Kidney (tissue), 14 donors: Measurements from ENCODE around the gene LRP1. TPM values are rescaled to one million over a fixed set of nuclear protein-coding genes. Genes with fewer than 3 reads are reported as not detected.

Experiments used
- DNase-seq, 5 donors: peaks; one replicate each; pipeline ENCODE4 v3.0.0-alpha.2; 2013 to 2020
- FAIRE-seq: peaks from 2 replicates; lab custom pipeline; 2012; peaks lifted over from hg19 to GRCh38; lab: Jason Lieb, UNC
- H3K27ac ChIP-seq, 2 donors: one replicate each; pipeline ENCODE4 v1.7.0; 2013; ENCODE audit warnings: low read depth in 2 of 2, low read length in 2 of 2, inconsistent platforms in 1 of 2
- H3K27me3 ChIP-seq: one replicate; pipeline ENCODE4 v1.7.1; 2013; ENCODE audit warnings: low read length, inconsistent platforms; ENCODE audit not compliant: control insufficient read depth, insufficient read depth
- H3K36me3 ChIP-seq, 3 donors: one replicate each; pipeline versions ENCODE4 v1.7.0 to v1.7.1; 2013; ENCODE audit warnings: low read length in 3 of 3, control low read depth in 1 of 3, inconsistent platforms in 1 of 3; ENCODE audit not compliant: insufficient read depth in 3 of 3, control insufficient read depth in 2 of 3
- H3K4me1 ChIP-seq, 3 donors: one replicate each; pipeline versions ENCODE4 v1.7.0 to v1.7.1; 2013; ENCODE audit warnings: low read length in 3 of 3, inconsistent platforms in 1 of 3, low read depth in 1 of 3; ENCODE audit not compliant: control insufficient read depth in 2 of 3, insufficient read depth in 2 of 3
- H3K4me3 ChIP-seq, 3 donors: one replicate each; pipeline versions ENCODE4 v1.7.0 to v1.8.1; 2013; ENCODE audit warnings: low read length in 3 of 3, control low read depth in 1 of 3, inconsistent platforms in 1 of 3
- H3K9ac ChIP-seq, 3 donors: one replicate each; pipeline versions ENCODE4 v1.7.0 to v1.7.1; 2013; ENCODE audit warnings: low read length in 3 of 3, control low read depth in 1 of 3, inconsistent platforms in 1 of 3
- H3K9me3 ChIP-seq, 3 donors: one replicate each; pipeline versions ENCODE4 v1.7.0 to v1.7.1; 2013; ENCODE audit warnings: low read length in 3 of 3, control low read depth in 1 of 3, inconsistent platforms in 1 of 3; ENCODE audit not compliant: control insufficient read depth in 2 of 3, insufficient read depth in 1 of 3
- intact Hi-C: fragments of 100-400 bp; cut with DNase I; formaldehyde crosslinking; loops from one replicate; pipeline ENCODE4 v1.11.1; 2022
- polyA plus RNA-seq: library from polyadenylated mRNA; stranded (reverse); fragments of 350-450 nt; fragmentation: Illumina TruSeq; extraction: RNeasy Lipid Tissue Mini Kit (QIAGEN cat#74804); gene quantifications from one replicate; pipeline ENCODE4 v1.2.3, GENCODE V29; 2014; ENCODE audit warnings: low read depth, low replicate concordance; ENCODE audit not compliant: insufficient read depth
- total RNA-seq: library from RNA; stranded (reverse); fragmentation: NEBNext Ultra II Directional; extraction: Animal tissue kit (Norgen Biotek cat#: 25700); gene quantifications from one replicate; pipeline ENCODE4 v1.2.1, GENCODE V29; 2021
- TF ChIP-seq, protein P1 (sequence below): IDR thresholded peaks from 3 replicates; pipeline ENCODE4 v1.5.1; 2012; ENCODE audit warnings: mild to moderate bottlenecking, moderate library complexity, borderline replicate concordance; ENCODE audit not compliant: insufficient read depth; ENCODE audit errors: extremely low read depth
- donor health status: control.
- donor health status: control.
- donor health status: control.
- donor health status: control.
- donor health status: control.
- donor health status: DM: yes; HTN: yes; CAD: no.
- donor health status: Normal renal cell carcinoma (clear cell type).

The LRP1 gene
- total and polyA plus RNA-seq, 2 donors from 2014 or later = 18.7 to 121 TPM

DNA sequence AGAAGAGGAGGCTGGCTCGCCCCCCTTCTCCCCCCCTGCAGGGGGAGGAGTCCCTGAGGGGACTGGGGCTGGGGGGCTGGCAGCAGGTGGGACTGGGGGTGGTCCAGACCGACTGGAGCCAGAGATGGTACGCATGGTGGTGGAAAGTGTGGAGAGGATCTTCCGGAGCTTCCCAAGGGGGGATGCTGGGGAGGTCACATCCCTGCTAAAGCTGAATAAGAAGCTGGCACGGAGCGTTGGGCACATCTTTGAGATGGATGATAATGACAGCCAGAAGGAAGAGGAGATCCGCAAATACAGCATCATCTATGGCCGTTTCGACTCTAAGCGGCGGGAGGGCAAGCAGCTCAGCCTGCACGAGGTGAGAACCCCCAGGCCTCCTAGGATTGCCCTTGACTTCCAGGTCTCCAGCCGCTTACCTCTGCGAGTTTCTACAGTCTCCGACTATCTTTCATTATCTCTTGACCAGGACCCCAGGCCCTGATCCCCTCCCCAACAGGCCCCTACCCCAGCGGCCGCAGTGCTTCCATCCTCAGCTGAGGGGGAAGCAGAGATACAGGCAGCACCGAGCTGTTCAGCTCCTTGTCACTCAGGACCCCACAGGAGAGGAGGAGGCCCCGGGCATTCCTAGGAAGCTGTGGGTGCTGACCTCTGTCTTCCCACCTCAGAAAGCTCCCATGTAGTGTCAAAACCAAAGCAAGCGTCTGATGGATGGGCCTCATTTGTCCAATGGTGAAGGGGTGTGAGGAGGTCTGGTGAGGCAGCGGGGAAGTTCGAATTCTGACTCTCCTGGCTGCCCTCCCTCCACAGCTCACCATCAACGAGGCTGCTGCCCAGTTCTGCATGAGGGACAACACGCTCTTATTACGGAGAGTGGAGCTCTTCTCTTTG, 36.4 kb upstream of the LRP1 start:
- TF ChIP-seq, protein P1, sequence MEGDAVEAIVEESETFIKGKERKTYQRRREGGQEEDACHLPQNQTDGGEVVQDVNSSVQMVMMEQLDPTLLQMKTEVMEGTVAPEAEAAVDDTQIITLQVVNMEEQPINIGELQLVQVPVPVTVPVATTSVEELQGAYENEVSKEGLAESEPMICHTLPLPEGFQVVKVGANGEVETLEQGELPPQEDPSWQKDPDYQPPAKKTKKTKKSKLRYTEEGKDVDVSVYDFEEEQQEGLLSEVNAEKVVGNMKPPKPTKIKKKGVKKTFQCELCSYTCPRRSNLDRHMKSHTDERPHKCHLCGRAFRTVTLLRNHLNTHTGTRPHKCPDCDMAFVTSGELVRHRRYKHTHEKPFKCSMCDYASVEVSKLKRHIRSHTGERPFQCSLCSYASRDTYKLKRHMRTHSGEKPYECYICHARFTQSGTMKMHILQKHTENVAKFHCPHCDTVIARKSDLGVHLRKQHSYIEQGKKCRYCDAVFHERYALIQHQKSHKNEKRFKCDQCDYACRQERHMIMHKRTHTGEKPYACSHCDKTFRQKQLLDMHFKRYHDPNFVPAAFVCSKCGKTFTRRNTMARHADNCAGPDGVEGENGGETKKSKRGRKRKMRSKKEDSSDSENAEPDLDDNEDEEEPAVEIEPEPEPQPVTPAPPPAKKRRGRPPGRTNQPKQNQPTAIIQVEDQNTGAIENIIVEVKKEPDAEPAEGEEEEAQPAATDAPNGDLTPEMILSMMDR = no peak
- H3K27me3 ChIP-seq = no peaks in the 10 kb centered on the region
- no peaks in the 10 kb centered on the region for H3K9me3 ChIP-seq
- H3K27ac ChIP-seq = no peak overlapping the region
- no peak overlapping the region for H3K9ac ChIP-seq
- H3K36me3 ChIP-seq = peaks cover 5 to 40% (median 9%) of the 10 kb centered on the region in 3 donors
- no peak overlapping the region for H3K4me3 ChIP-seq
- FAIRE-seq = no peak
- H3K4me1 ChIP-seq = peaks cover 0 to 20% (median 4%) of the 10 kb centered on the region in 3 donors
- peak in 1 of 5 donors; percentile 44 for DNase-seq
- intact Hi-C loops = no loop called here

DNA sequence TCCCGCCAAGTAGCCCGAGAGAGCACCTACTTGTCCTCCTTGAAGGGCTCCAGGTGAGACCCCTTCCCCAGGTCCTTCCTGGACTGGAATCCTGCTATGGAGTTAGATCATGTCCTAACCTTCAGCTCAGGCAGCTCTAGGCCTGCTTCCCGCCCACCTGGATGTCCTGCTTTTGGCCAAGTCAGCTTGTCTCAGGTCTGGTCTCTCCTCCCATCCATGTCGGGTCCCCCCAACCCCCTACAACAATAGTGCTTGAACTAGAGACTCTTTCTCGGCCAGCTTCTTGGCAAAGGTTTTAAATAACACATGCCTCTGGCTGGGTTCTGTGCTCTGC, 35.8 kb upstream of the LRP1 start:
- Histone ChIP-seq H3K4me3 (no peak overlapping the region), H3K9ac (no peak overlapping the region)
- DNase-seq = peak in 1 of 5 donors; percentile 31

DNA sequence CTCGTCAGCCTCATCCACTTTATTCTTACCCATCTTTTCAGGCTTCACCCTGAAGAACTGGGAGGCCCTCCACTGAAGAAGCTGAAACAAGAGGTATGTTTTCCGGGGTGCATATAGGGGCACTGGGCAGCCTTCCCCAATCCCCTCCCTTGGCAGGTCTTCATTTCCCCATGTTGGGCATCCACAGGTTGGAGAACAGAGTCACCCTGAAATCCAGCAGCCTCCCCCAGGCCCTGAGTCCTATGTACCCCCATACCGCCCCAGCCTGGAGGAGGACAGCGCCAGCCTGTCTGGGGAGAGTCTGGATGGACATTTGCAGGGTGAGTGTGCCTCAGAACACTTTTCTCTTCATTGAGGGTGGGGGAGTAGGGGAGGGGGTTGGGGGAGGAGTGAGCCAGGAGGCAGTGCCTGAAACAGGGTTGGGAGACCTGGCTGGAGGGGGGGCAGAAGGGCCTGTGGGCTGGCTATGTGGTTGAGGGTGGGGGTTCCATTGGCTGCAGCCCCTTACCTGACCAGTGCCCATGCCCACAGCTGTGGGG, 35.3 kb upstream of the LRP1 start:
- no peak overlapping the region for H3K4me3 ChIP-seq
- FAIRE-seq (no peak), DNase-seq (peak in 1 of 5 donors; percentile 82)
- H3K4me1 ChIP-seq = peaks cover 0 to 21% (median 4%) of the 10 kb centered on the region in 3 donors
- TF ChIP-seq, protein P1 = no peak
- H3K27me3 ChIP-seq = no peaks in the 10 kb centered on the region
- H3K27ac ChIP-seq = peak overlapping the region in 1 of 2 donors; percentile 41
- no peak overlapping the region for H3K9ac ChIP-seq
- H3K9me3 ChIP-seq = no peaks in the 10 kb centered on the region
- H3K36me3 ChIP-seq = peaks cover 5 to 42% (median 11%) of the 10 kb centered on the region in 3 donors
- intact Hi-C loops = no loop called here

More for the DNA sequence above, 35.8 kb upstream of the LRP1 start:
- Histone ChIP-seq H3K27me3 (no peaks in the 10 kb centered on the region), H3K9me3 (no peaks in the 10 kb centered on the region), H3K4me1 (peaks cover 0 to 21% (median 4%) of the 10 kb centered on the region in 3 donors), H3K27ac (no peak overlapping the region), H3K36me3 (peaks cover 5 to 40% (median 9%) of the 10 kb centered on the region in 3 donors)
- TF ChIP-seq, protein P1 = no peak
- intact Hi-C loops = no loop called here
- FAIRE-seq = no peak
